Inflammatory macrophage treated with lipopolysaccharide for 1 hour (primary cell): ENCODE data around the gene PDE7B.

Source experiments
- DNase-seq, 2 donors: peaks; one replicate each; pipeline ENCODE4 v3.0.0-alpha.2; 2020 to 2022

PDE7B gene

GRCh38 chr6:135938576-135939207, 87.2 kb downstream of the PDE7B start:
- DNase-seq, result peak; percentile 12 to 34

- DNase-seq, result no peak
Observed at GRCh38 chr6:135939208-135939591, 87.7 kb downstream of the PDE7B start.

GRCh38 chr6:135940616-135941167, 89.2 kb downstream of the PDE7B start:
- DNase-seq, result no peak

- DNase-seq, result no peak
Observed at GRCh38 chr6:135941275-135942025, 89.9 kb downstream of the PDE7B start.

GRCh38 chr6:135944120-135944519, 92.6 kb downstream of the PDE7B start:
- no peak for DNase-seq

GRCh38 chr6:135946674-135947073, 95.2 kb downstream of the PDE7B start:
- no peak for DNase-seq

GRCh38 chr6:135950669-135951068, 99.2 kb downstream of the PDE7B start:
- DNase-seq, result no peak

GRCh38 chr6:135951169-135951568, 99.7 kb downstream of the PDE7B start:
- no peak for DNase-seq

GRCh38 chr6:135953818-135954217, 102.3 kb downstream of the PDE7B start:
- no peak for DNase-seq

- DNase-seq, result peak; percentile 5 to 7
Observed at GRCh38 chr6:135955099-135955498, 103.6 kb downstream of the PDE7B start.

- DNase-seq, result no peak
Observed at GRCh38 chr6:135962731-135963130, 111.2 kb downstream of the PDE7B start.

GRCh38 chr6:135970750-135971149, 119.2 kb downstream of the PDE7B start:
- DNase-seq, result no peak

GRCh38 chr6:135971351-135971750, 119.8 kb downstream of the PDE7B start:
- no peak for DNase-seq

GRCh38 chr6:135972150-135972549, 120.6 kb downstream of the PDE7B start:
- DNase-seq, result no peak

- DNase-seq, result no peak
Observed at GRCh38 chr6:135972586-135972985, 121.1 kb downstream of the PDE7B start.

GRCh38 chr6:135974426-135974825, 122.9 kb downstream of the PDE7B start:
- no peak for DNase-seq

- no peak for DNase-seq
Observed at GRCh38 chr6:135976585-135976984, 125.1 kb downstream of the PDE7B start.

GRCh38 chr6:135983093-135983492, 131.6 kb downstream of the PDE7B start:
- DNase-seq, result no peak

GRCh38 chr6:135983718-135984343, 132.3 kb downstream of the PDE7B start:
- DNase-seq, result no peak

- no peak for DNase-seq
Observed at GRCh38 chr6:135985471-135985870, 134.0 kb downstream of the PDE7B start.

- no peak for DNase-seq
Observed at GRCh38 chr6:135987226-135987625, 135.7 kb downstream of the PDE7B start.

GRCh38 chr6:135990439-135990838, 138.9 kb downstream of the PDE7B start:
- DNase-seq, result peak; percentile 12 to 60

- DNase-seq, result no peak
Observed at GRCh38 chr6:135990855-135991464, 139.5 kb downstream of the PDE7B start.
